NCI-H128 (cell line): ENCODE results near the gene OMD.

Experiments
- DNase-seq: peaks from one replicate; lab custom pipeline; 2025; ENCODE audit not compliant: unreplicated experiment; lab: John Stamatoyannopoulos, UW

Gene OMD

GRCh38 chr9:92373167-92373566 is 51.1 kb downstream of the OMD start:
- DNase-seq: no peak

GRCh38 chr9:92369075-92369474 is 55.2 kb downstream of the OMD start:
- DNase-seq: no peak
